Stimulated activated CD4-positive, alpha-beta T cell treated with anti-CD3 and anti-CD28 coated beads, TNF-alpha, amount 100 ng/mL, for 24 hours (primary cell): ENCODE results near the gene FMNL2.

Experiments used
- DNase-seq, 3 experiments: peaks; one replicate each; pipeline ENCODE4 v3.0.0-alpha.2; 2020; ENCODE audit warnings: low read depth in 3 of 3

FMNL2 gene

GRCh38 chr2:152648336-152648735 is 313.4 kb downstream of the FMNL2 start:
- DNase-seq: no peak

- DNase-seq: no peak
Measured at GRCh38 chr2:152649997-152650396, 315.0 kb downstream of the FMNL2 start.

- DNase-seq: no peak
Measured at GRCh38 chr2:152650768-152651371, 315.9 kb downstream of the FMNL2 start.

- DNase-seq: no peak
Measured at GRCh38 chr2:152651834-152652233, 316.9 kb downstream of the FMNL2 start.

GRCh38 chr2:152655880-152656279 is 320.9 kb downstream of the FMNL2 start:
- DNase-seq: no peak

GRCh38 chr2:152657043-152657442 is 322.1 kb downstream of the FMNL2 start:
- DNase-seq: no peak

- DNase-seq: no peak
Measured at GRCh38 chr2:152658221-152658620, 323.2 kb downstream of the FMNL2 start.

GRCh38 chr2:152661076-152661475 is 326.1 kb downstream of the FMNL2 start:
- DNase-seq: no peak

- DNase-seq: no peak
Measured at GRCh38 chr2:152664725-152665124, 329.8 kb downstream of the FMNL2 start.

- no peak for DNase-seq
Measured at GRCh38 chr2:152674334-152674733, 339.4 kb downstream of the FMNL2 start.

GRCh38 chr2:152676461-152676860 is 341.5 kb downstream of the FMNL2 start:
- no peak for DNase-seq

- DNase-seq: no peak
Measured at GRCh38 chr2:152678808-152679207, 343.8 kb downstream of the FMNL2 start.

- no peak for DNase-seq
Measured at GRCh38 chr2:152682663-152683062, 347.7 kb downstream of the FMNL2 start.

GRCh38 chr2:152683400-152683799 is 348.4 kb downstream of the FMNL2 start:
- no peak for DNase-seq

- no peak for DNase-seq
Measured at GRCh38 chr2:152686321-152686720, 351.3 kb downstream of the FMNL2 start.

GRCh38 chr2:152693033-152693432 is 358.1 kb downstream of the FMNL2 start:
- no peak for DNase-seq

GRCh38 chr2:152694161-152694661 is 359.2 kb downstream of the FMNL2 start:
- peak in 1 of 3 experiments; percentile 9 for DNase-seq

GRCh38 chr2:152695763-152696162 is 360.8 kb downstream of the FMNL2 start:
- DNase-seq: no peak

GRCh38 chr2:152696476-152696875 is 361.5 kb downstream of the FMNL2 start:
- DNase-seq: no peak
